Fibroblast of skin of left biceps (primary cell): ENCODE results near the gene CTDSPL2.
"Not testable (repeated sequence)": the region's sequence is repeated elsewhere in the genome, so short reads cannot be mapped to it uniquely, and the experiment has no call there.

Experiments used
- DNase-seq, 2 experiments: peaks; one replicate each; pipeline ENCODE4 v3.0.0-alpha.2; 2013; ENCODE audit warnings: low read depth in 2 of 2

CTDSPL2 gene

DNA sequence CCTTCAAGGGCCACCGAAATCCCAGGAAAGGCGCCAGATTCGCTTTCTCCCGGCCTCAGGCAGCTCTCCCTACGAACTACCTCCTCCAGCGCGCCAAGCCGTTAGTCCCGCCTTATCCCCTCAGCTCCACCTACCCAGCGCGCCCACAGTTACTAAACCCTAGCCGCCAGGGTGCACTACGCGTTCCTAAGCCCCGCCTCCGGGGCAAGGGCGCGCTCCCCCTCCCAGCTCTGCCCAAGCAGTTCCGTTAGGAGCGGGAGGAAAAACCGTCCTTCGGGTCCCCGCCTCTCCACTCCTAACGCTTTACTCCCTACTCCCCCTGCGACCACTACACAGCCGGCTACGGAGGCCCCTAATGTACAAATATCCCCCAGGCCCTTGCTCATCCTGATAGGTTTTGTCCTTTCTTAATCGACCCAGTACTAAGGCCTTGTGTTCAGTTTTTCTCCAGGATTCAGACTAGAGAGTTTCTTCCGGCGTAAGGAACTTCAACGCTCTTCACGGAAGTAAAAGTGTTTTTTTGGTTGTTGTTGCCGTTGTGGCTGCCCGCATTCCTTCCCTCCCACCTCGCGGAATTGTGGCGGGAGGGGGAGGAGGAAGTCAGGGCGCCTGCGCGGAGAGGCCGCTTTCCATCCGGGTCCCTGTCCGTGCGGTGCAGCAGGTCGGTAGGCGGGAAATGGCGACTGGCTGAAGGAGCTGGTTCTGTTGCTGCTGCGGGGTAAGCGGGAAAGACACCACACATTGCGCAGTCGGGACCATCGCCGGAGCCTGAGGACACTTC is at the start of gene CTDSPL2:
CTDSPL2 (plus strand) TSS at position 655 of the 781 bp plus-strand sequence. CDS start 31,386 bp downstream, outside the sequence.
- peak; percentile 98 to 99 for DNase-seq

DNA sequence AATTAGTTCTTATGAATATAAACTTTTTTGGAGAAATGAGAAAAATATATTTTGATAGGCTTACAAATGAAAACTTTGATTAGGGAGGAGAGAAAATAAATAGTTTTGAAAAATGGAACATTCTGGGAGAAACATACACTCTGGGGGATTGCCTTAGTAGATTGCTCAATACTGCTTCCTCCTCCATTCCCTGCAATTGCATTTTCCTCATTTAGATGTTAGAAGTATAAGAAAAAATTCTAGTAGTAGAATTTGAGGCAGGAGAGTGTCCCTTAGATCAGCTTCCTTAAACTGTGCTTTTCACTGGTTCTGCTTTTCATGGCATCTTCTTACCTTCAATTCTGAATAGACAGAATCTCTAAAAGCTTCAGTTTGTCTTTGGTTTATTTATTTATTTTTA is 46.2 kb upstream of the CTDSPL2 start:
- DNase-seq, result no peak

DNA sequence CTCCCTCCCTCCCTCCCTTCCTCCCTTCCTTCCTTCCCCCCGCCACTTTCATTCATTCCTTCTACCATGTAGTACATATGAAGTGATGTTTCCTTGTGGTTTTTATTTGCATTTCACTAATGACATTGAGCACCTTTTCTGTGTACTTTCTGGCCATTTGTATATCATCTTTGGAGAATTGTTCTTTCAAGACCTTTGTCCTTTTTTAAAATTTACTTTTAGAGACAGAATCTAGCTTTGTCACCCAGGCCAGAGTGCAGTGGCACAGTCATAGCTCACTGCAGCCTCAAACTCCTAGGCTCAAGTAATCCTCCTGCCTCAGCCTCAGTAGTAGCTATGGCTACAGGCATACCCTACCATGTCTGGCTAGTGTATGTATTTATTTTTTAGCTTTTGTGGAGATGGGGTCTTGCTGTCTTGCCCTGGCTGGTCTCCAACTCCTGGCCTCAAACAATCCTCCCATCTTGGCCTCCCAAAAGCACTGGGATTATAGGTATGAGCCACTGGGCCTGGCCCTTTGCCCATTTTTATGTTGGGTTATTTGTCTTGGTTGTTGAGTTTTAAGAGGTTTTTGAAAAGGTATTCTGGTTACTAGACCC is 42.0 kb upstream of the CTDSPL2 start:
- DNase-seq, result no peak

DNA sequence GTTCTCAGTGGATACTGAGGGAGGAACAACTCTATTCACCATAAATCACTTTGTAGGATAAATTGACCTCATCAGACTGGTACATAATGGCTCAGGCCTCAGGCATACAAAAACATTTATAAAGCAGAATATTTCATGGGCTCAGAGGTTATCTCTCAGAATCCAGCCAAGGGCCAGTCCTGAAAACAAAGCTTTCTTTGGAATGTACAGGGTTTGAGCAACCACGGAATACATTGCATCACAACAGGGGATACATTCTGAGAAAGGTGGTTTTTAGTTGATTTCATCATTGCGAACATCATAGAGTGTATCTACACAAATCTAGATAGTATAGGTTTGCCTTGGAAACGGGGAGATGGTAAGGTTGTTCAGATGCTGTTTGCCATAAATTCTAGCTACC is 33.4 kb upstream of the CTDSPL2 start:
- no peak for DNase-seq

DNA sequence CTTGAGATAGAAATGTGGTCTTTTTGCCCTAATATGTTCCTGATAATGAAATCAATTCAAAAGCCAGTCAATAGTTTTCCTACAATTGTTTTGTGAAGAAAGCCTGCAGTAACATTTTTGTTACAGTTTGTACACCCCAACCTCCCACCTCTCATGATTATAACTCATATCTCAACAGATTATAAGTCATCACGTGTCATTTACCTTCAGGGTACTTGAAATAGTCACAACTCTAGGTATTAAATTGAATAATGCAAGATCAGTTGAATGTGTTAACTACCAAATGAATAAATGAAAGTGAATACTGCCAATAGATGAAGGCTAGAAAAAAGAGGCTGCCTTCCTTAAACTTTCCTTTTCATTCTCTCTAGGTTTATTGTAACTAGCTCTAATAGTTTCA is 32.9 kb upstream of the CTDSPL2 start:
- no peak for DNase-seq

DNA sequence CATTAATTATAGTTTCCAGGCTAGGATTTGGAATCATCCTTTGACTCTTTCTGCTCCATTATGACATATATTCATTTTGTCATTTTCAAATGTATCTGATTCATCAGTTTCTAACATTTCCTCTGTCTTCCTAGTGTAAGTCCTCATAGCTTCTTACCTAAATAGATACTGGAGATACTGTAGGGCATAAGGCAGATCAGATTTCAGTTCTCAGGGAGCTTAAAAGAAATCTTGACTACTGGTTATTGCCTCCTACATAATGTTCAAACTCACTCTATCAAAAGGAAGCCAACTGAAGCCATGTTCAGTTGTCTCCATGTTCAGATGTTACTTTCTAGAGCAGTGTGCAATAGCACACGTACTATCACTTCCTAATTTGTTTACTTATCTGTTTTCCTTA is 29.6 kb upstream of the CTDSPL2 start:
- no peak for DNase-seq

DNA sequence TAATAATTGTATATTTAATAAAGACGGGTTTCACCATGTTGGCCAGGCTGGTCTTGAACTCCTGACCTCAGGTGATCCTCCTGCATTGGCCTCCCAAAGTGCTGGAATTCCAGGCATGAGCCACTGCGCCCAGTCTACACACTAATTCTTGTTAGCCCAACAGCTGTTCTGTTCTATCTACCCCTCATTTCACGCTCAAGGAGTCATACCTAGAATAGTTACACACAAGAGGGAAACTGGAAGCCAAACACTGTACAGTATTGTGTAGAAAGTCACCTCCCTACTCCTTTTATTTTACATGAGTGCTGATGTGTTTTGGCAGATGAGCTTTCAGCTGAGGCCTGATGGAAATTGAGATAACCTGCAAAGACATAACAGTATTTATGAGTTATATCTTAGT is 13.4 kb upstream of the CTDSPL2 start:
- DNase-seq, result no peak

DNA sequence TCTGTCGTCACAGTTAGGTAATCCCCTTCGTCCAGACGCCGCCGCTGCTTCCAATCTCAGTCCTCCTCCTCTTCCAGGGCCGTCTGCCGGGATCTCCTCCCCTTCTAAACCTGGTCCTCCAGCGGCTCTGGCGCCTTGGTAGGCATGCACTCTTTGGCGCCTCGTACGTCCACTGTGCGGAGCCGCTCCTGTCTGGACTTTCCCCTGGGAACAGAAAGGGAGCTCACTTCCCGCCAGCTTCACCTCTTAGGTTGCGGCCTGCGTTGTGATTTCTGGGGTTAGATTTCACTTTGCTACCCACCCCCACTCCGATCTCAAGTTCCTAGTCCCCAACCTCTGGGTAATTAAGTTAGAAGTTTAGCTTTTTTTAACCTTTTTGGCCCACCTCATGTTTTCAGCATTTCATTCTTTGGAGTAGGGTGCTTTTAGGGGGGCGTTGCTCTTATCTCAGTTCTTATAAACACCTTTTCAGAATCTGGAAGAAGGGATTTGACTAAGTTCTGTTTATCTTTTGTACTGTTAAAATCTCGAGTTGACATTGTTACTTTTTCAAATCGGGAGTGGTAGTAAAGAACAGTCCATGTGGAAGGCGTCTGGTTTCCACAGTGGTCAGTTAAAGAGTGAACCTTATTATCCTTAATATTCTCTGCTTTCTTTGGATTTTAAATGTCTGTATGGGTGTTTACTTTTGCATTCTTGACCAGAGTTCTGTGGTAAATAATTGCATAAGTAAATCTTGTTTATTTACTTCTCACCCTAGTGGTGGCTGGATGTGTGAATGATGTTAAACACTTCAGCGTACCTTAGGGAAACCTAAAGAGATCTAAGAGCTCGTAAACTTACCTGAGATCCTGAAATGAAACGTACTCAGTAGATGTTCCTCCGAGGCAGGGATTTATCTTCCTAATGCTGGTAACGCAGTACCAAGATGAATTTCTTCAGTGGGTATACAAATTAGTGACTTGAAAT is 611 bp downstream of the CTDSPL2 start:
- no peak for DNase-seq

DNA sequence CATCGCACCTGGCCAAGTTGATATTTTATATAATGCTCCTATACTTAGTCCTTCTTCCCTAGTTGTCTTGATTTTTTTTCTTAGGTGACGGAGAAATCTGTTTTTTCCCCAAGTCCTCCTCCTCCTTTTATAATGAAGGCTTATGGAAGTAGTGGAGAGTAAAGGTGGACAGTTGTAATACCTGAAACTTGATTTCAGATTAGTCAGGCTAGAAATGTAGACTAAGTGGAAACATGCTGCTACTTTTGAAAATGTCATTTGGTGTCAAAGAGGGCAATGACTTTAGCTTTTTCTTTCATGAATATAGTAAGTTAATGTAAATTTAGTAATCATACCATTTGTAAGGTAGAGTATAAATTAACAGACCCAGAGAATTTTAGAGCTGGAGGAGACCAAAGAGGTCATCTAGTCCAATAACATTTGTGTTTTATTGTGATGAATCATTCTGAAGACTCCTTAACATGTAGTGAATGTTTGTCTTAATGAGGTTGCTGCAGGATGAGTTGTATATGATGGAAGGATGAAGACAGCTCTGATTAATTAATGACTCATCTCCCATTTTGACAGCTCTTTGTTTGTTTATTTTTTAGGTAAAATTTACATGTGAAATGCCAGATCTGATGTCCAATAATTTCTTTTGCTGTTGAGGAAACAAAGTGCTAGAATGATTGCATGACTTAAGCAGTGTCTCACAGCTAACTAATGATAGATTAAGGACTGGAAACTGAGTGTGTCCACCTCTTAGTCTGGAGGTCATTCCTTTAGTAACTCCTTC is 8.7 kb downstream of the CTDSPL2 start:
- DNase-seq, result no peak

DNA sequence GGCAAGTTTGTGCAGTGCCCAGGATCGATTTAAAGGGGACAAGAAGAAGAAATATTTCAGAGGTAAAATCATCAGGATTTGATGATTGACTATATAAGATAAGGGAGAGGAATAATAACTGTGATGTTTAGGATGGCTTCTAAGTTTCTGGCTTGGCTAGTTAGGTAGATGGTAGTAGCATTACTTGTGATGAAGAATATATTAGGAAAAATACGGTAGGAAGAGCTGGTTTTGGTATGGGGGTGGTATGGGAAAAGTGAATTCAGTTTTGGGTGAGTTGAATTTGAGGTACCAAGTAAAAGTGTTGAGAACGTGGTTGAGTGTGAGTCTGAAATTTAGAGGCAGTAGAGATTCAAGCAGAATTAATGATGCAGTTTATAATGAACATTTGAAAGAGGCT is 11.0 kb downstream of the CTDSPL2 start:
- DNase-seq, result no peak

DNA sequence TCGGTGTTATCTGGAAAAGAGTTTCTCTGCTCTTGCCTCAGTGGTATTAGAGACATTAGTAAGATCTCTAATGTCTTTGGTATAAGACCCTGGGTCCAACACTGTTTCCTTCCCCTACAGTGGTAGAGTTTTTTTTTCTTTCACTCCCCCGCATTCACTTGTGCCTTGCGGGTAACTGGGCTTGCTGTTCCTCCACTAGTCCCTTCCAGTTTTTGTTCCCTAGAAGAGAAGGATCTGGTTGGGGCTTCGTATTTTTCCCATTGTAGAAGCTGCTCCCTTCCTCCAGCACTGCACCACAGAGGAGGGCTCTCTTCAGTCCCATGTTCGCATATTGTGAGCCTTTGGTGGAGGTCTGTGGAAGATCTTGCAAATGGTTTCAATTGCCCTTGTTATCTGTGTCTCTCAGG is 13.7 kb downstream of the CTDSPL2 start:
- no peak for DNase-seq

DNA sequence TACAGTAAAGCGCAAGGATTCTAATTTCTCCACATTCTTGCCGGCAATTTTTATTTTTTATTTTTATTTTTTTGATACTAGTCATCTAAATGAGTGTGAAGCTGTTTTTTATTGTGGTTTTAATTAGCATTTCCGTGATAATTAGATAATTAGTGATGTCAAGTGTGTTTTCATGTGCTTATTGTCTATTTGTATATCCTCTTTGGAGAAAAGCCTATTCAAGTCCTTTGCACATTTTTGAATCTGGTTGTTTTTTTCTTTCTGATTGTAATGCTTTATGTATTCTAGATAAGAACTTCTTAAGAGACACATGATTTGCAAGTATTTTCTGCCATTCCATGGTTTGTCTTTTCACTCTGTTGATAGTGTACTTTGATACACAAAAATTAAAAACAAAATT is 16.1 kb downstream of the CTDSPL2 start:
- no peak for DNase-seq

DNA sequence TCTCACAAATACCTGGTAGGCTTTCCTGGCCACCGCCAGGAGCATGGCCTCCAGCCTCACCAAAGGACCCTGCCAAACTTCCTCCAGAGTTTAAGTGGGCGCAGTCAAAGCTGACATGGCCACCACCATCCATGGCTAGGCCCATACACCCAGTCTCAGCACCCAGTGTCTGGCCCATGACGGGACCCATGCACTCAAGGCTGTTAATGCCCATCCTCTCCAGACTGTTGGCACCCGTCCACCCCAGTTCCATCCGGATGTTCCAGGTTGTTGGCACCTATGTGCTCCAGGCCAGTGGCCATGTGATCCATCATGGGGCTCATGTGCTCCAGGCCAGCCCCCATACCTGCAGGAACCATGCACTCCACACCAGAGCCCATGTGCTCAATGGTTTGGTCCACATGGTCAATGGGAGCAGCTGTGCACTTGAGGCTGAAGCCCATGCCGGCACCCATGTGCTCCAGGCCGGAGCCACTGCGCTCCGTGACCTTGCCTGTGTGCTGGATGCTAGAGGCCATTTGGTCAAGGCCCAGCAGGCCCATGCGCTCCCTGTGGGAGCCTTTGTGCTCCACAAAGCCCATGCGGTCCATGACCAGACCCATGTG is 20.4 kb downstream of the CTDSPL2 start:
- no peak for DNase-seq

DNA sequence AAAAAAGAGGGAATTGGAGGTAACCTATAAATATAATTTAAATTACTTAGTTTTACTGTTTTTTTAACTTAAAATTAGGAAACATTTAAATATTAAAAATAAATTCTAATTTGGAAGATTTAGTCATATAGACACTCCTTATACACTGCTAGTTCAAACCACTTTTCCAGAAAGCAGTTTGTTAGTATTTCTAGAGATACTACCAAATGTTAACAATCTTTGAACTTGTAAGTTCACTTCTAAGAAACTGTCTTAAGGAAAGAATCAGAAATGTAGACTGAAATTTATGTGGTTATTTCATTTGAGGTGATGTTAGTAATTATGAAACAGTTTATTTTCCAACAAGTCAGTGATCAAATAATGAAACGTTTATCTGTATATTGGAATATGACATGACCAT is 22.7 kb downstream of the CTDSPL2 start:
- no peak for DNase-seq

DNA sequence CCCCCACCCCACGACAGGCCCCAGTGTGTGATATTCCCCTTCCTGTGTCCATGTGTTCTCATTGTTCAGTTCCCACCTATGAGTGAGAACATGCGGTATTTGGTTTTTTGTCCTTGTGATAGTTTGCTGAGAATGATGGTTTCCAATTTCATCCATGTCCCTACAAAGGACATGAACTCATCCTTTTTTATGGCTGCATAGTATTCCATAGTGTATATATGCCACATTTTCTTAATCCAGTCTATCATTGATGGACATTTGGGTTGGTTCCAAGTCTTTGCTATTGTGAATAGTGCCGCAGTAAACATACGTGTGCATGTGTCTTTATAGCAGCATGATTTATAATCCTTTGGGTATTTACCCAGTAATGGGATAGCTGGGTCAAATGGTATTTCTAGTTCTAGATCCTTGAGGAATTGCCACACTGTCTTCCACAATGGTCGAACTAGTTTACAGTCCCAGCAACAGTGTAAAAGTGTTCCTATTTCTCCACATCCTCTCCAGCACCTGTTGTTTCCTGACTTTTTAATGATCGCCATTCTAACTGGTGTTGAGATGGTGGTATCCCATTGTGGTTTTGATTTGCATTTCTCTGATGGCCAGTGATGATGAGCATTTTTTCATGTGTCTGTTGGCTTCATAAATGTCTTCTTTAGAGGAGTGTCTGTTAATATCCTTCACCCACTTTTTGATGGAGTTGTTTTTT is 26.3 kb downstream of the CTDSPL2 start:
- DNase-seq, result not testable (repeated sequence)

DNA sequence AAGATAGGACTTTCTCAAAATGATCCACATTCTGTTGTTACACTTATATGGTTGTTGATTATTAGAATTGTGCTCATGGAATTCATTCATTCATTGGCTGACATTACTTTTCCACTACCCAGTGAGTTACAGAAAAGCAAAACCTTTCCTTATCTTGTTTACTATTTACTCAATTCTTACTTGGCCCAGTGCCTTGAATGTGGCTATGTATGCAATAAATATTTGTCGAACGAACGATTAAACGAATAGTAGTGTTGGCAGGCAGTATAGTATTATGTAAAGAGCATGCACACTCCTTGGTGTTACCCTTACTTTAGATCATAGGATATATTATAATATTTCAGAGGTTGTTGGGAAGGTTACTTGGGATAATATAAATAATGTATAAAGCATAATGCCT is 31.0 kb downstream of the CTDSPL2 start:
- DNase-seq, result no peak

DNA sequence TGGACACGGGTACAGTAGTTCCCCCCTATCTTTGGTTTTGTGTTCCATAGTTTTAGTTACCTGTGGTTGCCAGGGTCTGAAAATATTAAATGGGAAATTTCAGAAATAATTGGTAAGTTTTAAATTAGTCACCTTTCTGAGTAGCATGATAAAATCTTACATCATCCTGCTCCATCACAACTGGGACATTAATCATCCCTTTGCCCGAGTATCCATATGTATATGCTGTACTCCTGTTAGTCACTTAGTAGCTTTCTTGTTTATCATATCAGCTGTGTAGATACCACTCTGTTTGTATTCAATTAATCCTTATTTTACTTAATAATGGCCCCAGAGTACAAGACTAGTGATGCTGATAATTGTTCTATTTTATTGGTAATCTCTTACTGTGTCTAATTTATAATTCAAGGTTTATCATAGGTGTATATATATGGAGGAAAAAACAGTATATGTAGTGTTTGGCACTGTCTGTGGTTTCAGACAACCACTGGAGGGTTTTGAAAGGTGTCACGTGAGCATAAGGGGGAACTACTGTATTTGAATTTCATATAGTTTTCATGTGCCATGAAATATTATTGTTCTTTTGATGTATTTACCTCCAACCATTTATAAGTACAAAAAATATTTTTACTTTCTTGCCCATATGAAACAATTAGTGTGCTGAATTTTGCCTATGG is 41.4 kb downstream of the CTDSPL2 start:
- peak; percentile 17 to 18 for DNase-seq

DNA sequence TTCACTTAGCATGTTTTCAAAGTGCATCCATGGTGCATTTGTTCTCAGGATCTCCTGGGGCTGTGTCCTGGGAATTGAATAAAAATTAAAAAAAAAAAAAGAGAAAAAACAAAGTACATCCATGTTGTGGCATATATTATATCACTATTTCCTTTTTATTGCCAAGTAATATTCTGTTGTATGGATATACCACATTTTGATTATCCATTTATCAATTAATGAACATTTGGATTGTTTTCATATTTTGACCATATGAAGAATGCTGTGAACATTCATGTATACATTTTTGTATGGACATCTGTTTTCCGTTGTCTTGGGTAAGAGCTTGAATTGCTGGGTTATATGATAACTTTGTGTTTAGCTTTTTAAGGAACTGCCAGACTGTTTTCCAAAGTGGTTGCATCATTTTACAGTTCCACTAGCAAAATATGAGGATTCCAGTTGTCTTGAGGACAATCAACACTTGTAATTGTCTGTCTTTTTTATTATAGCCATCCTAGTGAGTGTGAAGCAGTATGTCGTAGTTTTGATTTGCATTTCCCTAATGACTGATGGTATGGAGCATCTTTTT is 44.5 kb downstream of the CTDSPL2 start:
- DNase-seq, result peak; percentile 18 to 31

DNA sequence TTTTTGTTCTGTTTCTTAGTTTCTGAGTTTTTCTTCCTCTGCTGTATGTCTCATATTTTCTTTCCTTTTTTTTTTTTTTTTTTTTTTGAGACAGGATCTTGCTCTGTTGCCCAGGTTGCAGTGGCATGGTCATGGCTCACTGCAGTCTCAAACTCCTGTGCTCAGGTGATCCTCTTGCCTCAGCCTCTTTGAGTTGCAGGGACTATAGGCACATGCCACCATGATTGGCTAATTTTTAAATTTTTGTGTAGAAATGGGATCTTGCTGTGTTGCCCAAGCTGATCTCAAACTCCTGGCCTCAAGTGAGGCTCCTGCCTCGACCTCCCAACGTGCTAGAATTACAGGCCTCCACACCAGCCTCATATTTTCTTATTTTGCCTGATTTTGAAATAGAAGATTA is 51.9 kb downstream of the CTDSPL2 start:
- no peak for DNase-seq

DNA sequence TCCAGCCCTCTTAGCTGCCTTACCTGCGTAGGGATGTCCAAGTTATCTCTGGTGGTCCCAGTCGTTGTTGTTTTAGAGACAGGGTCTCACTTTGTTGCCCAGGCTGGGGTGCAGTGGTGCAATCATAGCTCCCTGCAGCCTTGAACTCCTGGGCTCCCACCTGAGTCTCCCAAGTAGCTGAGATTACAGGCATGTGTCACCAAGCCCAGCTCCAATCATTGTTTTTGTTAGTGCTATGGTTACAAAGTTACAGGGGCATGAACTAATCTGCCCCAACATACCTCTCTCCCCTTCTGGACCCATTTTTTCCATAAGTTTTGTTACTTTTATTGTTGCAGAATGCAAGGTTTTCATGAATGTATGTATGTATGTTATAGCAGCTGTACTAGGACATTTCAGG is 54.7 kb downstream of the CTDSPL2 start:
- no peak for DNase-seq
